Transverse colon (tissue), 3 donors: ENCODE measurements around the gene NEK11.

Source experiments
- POLR2A ChIP-seq: fragments of 450-650 bp; IDR thresholded peaks from one replicate; pipeline ENCODE4 v1.6.1; 2016; ENCODE audit warnings: antibody characterized with exemption, mild to moderate bottlenecking, moderate library complexity
- TF ChIP-seq, protein P1 (sequence below), 5 experiments: fragments of 200-600 bp in 3 of 5; fragments of 450-650 bp in 2 of 5; sonication (generic) in 3 of 5; IDR thresholded peaks; 1 replicate in 2 of 5; 2 replicates in 3 of 5; pipeline ENCODE4 v1.5.1; 2016 to 2017; ENCODE audit warnings: antibody characterized with exemption in 5 of 5, inconsistent platforms in 3 of 5, mild to moderate bottlenecking in 2 of 5, moderate library complexity in 1 of 5

DNA sequence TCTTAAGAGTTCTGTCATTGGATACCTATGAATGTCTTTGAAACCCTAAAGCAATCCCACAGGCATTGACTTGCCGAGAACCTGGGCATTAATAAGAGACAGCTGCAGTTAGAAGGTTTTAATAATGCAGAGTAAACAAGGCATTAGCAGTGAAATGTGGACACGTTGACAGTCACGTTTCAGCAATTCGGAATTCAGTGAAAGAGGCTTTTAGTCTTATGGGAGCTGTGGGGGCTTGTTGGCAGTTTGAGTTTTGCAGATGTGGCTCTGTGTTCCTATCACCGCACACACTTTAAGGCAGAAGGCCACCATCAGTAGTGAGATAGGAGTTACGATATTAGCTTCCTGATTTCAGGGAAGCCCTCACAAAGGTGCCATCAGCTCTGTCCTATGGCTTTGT, 209.7 kb downstream of the NEK11 start:
- TF ChIP-seq, protein P1, sequence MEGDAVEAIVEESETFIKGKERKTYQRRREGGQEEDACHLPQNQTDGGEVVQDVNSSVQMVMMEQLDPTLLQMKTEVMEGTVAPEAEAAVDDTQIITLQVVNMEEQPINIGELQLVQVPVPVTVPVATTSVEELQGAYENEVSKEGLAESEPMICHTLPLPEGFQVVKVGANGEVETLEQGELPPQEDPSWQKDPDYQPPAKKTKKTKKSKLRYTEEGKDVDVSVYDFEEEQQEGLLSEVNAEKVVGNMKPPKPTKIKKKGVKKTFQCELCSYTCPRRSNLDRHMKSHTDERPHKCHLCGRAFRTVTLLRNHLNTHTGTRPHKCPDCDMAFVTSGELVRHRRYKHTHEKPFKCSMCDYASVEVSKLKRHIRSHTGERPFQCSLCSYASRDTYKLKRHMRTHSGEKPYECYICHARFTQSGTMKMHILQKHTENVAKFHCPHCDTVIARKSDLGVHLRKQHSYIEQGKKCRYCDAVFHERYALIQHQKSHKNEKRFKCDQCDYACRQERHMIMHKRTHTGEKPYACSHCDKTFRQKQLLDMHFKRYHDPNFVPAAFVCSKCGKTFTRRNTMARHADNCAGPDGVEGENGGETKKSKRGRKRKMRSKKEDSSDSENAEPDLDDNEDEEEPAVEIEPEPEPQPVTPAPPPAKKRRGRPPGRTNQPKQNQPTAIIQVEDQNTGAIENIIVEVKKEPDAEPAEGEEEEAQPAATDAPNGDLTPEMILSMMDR (IDR thresholded peaks at IDR 0.05): no peak
- TF ChIP-seq POLR2A: no peak
